ENCODE results near the gene VIL1.

DNA sequence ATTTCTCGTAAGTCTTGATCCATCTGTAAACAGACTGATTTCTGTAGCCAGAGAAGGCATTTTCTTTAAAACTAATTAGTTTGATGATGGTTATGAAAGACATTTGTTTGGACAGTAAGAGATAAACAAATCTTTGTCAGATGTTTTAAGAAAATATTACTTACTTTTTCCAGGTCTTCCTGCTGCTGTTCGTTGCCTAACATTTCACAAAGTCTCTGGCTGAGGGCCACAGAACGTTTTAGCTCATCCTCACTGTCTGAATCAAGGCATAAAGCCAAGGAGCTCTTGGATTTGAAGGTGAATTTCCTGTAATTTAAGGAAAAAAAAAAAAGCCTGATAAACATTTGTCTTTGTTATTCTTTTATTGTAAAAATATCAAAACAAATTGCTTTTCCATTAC, 57.8 kb downstream of the VIL1 start:
- TF ChIP-seq, protein P1, sequence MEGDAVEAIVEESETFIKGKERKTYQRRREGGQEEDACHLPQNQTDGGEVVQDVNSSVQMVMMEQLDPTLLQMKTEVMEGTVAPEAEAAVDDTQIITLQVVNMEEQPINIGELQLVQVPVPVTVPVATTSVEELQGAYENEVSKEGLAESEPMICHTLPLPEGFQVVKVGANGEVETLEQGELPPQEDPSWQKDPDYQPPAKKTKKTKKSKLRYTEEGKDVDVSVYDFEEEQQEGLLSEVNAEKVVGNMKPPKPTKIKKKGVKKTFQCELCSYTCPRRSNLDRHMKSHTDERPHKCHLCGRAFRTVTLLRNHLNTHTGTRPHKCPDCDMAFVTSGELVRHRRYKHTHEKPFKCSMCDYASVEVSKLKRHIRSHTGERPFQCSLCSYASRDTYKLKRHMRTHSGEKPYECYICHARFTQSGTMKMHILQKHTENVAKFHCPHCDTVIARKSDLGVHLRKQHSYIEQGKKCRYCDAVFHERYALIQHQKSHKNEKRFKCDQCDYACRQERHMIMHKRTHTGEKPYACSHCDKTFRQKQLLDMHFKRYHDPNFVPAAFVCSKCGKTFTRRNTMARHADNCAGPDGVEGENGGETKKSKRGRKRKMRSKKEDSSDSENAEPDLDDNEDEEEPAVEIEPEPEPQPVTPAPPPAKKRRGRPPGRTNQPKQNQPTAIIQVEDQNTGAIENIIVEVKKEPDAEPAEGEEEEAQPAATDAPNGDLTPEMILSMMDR (conservative IDR thresholded peaks at IDR 0.05; ENCODE audit: low read depth, low read length) = no peak
- no peak for TF ChIP-seq EZH2 (IDR thresholded peaks at IDR 0.05; ENCODE audit: borderline replicate concordance, low read depth, low read length, poor library complexity, severe bottlenecking)
